ENCODE results near the gene MACROD2.
A peak's percentile ranks its signal among the peaks of the same experiment; 100 is the strongest.

- no peak for TF ChIP-seq EZH2 (IDR thresholded peaks at IDR 0.05; ENCODE audit: borderline replicate concordance, low read length)
- peak in 1 of 2 donors; percentile 11 for TF ChIP-seq CTCF (conservative IDR thresholded peaks at IDR 0.05 in 1 of 2, IDR thresholded peaks at IDR 0.05 in 1 of 2; ENCODE audit: extremely low read depth in 1 of 2, insufficient read depth in 1 of 2, low read depth in 1 of 2, low read length in 2 of 2)
Observed at GRCh38 chr20:15265581-15266309, 1270.4 kb downstream of the MACROD2 start.

Data from mammary epithelial cell (primary cell).